Uterus (tissue), 2 donors: ENCODE data around the gene BORCS8.

Experiments
- CTCF ChIP-seq, 4 experiments: fragments of 200-600 bp in 2 of 4; fragments of 450-650 bp in 2 of 4; sonication (generic) in 2 of 4; IDR thresholded peaks; one replicate each; pipeline ENCODE4 v1.5.1; 2016 to 2019; ENCODE audit warnings: antibody characterized with exemption in 4 of 4, mild to moderate bottlenecking in 2 of 4, moderate library complexity in 1 of 4
- POLR2A ChIP-seq, 2 donors: fragments of 450-650 bp; IDR thresholded peaks; one replicate each; pipeline ENCODE4 v1.6.1; 2016; ENCODE audit warnings: antibody characterized with exemption in 2 of 2, mild to moderate bottlenecking in 1 of 2, moderate library complexity in 1 of 2

- no peak for TF ChIP-seq CTCF (IDR thresholded peaks at IDR 0.05)
- no peak for TF ChIP-seq POLR2A (IDR thresholded peaks at IDR 0.05)
Observed at GRCh38 chr19:19239675-19240074, 47.7 kb upstream of the BORCS8 start.
